Tibial artery (tissue), 4 donors: ENCODE measurements around the gene CCDC83.
"Not testable (repeated sequence)": the region's sequence is repeated elsewhere in the genome, so short reads cannot be mapped to it uniquely, and the experiment has no call there.

Source experiments
- DNase-seq, 2 donors: peaks; one replicate each; pipeline ENCODE4 v3.0.0-alpha.2; 2019
- H3K27ac ChIP-seq, 2 donors: fragments of 200-600 bp; sonication (generic) in 1 of 2; 1 replicate in 1 of 2; 2 replicates in 1 of 2; pipeline ENCODE4 v1.5.1; 2018 to 2019; ENCODE audit warnings: mild to moderate bottlenecking in 1 of 2
- H3K27me3 ChIP-seq, 2 donors: fragments of 200-600 bp; sonication (generic) in 1 of 2; one replicate each; pipeline versions ENCODE4 v1.5.1 to v1.6.0; 2016 to 2019
- H3K36me3 ChIP-seq, 3 donors: fragments of 200-600 bp; sonication (generic) in 2 of 3; one replicate each; pipeline ENCODE4 v1.5.1; 2016 to 2019; ENCODE audit warnings: mild to moderate bottlenecking in 2 of 3
- H3K4me1 ChIP-seq, 4 donors: fragments of 200-600 bp; sonication (generic) in 2 of 4; 1 replicate in 3 of 4; 2 replicates in 1 of 4; pipeline ENCODE4 v1.5.1; 2016 to 2019
- H3K4me3 ChIP-seq, 2 donors: fragments of 200-600 bp; sonication (generic) in 1 of 2; 1 replicate in 1 of 2; 2 replicates in 1 of 2; pipeline ENCODE4 v1.5.1; 2018 to 2019; ENCODE audit warnings: mild to moderate bottlenecking in 2 of 2
- H3K9me3 ChIP-seq, 3 donors: fragments of 200-600 bp; sonication (generic) in 1 of 3; one replicate each; pipeline ENCODE4 v1.5.1; 2016 to 2019
- CTCF ChIP-seq, 2 experiments: fragments of 200-600 bp in 1 of 2; fragments of 450-650 bp in 1 of 2; IDR thresholded peaks; one replicate each; pipeline ENCODE4 v1.5.1; 2017 to 2019; ENCODE audit warnings: antibody characterized with exemption in 2 of 2, mild to moderate bottlenecking in 1 of 2, moderate library complexity in 1 of 2
- intact Hi-C: fragments of 100-400 bp; cut with DNase I; formaldehyde crosslinking; loops from one replicate; pipeline ENCODE4 v1.15.0; 2023; ENCODE audit warnings: low total_unique reads

CCDC83 gene

GRCh38 chr11:85835263-85835662, 19.9 kb upstream of the CCDC83 start:
- peaks cover 0 to 9% (median 0%) of the 10 kb centered on the region in 3 donors for H3K9me3 ChIP-seq
- H3K36me3 ChIP-seq: no peaks in the 10 kb centered on the region
- TF ChIP-seq CTCF (IDR thresholded peaks at IDR 0.05): no peak
- DNase-seq: no peak
- H3K4me1 ChIP-seq: no peaks in the 10 kb centered on the region
- no peaks in the 10 kb centered on the region for H3K27me3 ChIP-seq
- H3K27ac ChIP-seq: no peak overlapping the region
- H3K4me3 ChIP-seq: no peak overlapping the region
- intact Hi-C loops: no loop called here

GRCh38 chr11:85835729-85836128, 19.5 kb upstream of the CCDC83 start:
- H3K9me3 ChIP-seq: peaks cover 0 to 9% (median 0%) of the 10 kb centered on the region in 3 donors
- no peaks in the 10 kb centered on the region for H3K4me1 ChIP-seq
- no peak for DNase-seq
- intact Hi-C loops: no loop called here
- H3K27me3 ChIP-seq: no peaks in the 10 kb centered on the region
- H3K27ac ChIP-seq: no peak overlapping the region
- H3K4me3 ChIP-seq: no peak overlapping the region
- H3K36me3 ChIP-seq: no peaks in the 10 kb centered on the region
- no peak for TF ChIP-seq CTCF (IDR thresholded peaks at IDR 0.05)

- H3K9me3 ChIP-seq, H3K4me3 ChIP-seq, H3K4me1 ChIP-seq, H3K27ac ChIP-seq, intact Hi-C loops, H3K27me3 ChIP-seq, H3K36me3 ChIP-seq, DNase-seq: not testable (repeated sequence)
Observed at GRCh38 chr11:85840932-85841331, 14.3 kb upstream of the CCDC83 start.

- Histone ChIP-seq H3K27ac (no peak overlapping the region), H3K4me1 (no peaks in the 10 kb centered on the region), H3K36me3 (no peaks in the 10 kb centered on the region), H3K27me3 (no peaks in the 10 kb centered on the region), H3K9me3 (no peaks in the 10 kb centered on the region), H3K4me3 (no peak overlapping the region)
- no peak for DNase-seq
- intact Hi-C loops: no loop called here
- no peak for TF ChIP-seq CTCF (IDR thresholded peaks at IDR 0.05)
Observed at GRCh38 chr11:85843929-85844328, 11.3 kb upstream of the CCDC83 start.

GRCh38 chr11:85844439-85845123, 10.6 kb upstream of the CCDC83 start:
- Histone ChIP-seq H3K36me3 (no peaks in the 10 kb centered on the region), H3K9me3 (no peaks in the 10 kb centered on the region), H3K4me1 (no peaks in the 10 kb centered on the region), H3K27ac (no peak overlapping the region), H3K27me3 (no peaks in the 10 kb centered on the region), H3K4me3 (no peak overlapping the region)
- DNase-seq: no peak
- TF ChIP-seq CTCF (IDR thresholded peaks at IDR 0.05): no peak
- intact Hi-C loops: no loop called here

GRCh38 chr11:85845124-85845631, 10.0 kb upstream of the CCDC83 start:
- DNase-seq: no peak
- H3K9me3 ChIP-seq: no peaks in the 10 kb centered on the region
- no peaks in the 10 kb centered on the region for H3K36me3 ChIP-seq
- no peaks in the 10 kb centered on the region for H3K27me3 ChIP-seq
- no peaks in the 10 kb centered on the region for H3K4me1 ChIP-seq
- intact Hi-C loops: no loop called here
- no peak for TF ChIP-seq CTCF (IDR thresholded peaks at IDR 0.05)
- no peak overlapping the region for H3K4me3 ChIP-seq
- H3K27ac ChIP-seq: no peak overlapping the region
